HG03196 (cell line): ENCODE results near the gene CACNA2D1.
"Not testable (repeated sequence)": the region's sequence is repeated elsewhere in the genome, so short reads cannot be mapped to it uniquely, and the experiment has no call there.

Experiments used
- ATAC-seq: cut with Tn5 transposase; IDR thresholded peaks from one replicate; pipeline ENCODE4 v1.9.1; 2021; ENCODE audit not compliant: unreplicated experiment

CACNA2D1 gene

GRCh38 chr7:82053453-82054032 is 390.0 kb downstream of the CACNA2D1 start:
- no peak for ATAC-seq

DNA sequence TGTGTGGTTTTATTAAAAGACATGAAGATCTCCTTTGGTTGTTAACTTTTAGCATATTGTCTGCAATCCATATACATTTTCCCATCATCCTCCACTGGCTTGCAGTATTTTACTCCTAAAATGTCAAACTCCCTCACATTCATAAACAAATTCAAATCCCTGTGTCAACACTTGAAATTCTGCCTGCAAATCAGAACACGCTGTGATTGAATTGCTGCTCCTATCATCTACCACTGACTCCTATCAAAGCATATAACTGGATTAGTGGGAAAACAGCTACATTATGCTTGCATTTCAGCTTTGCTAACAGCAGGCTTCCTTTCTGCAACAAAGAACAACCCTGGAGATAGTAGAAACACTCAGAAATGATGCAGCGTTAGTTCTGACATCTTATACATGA is 392.0 kb downstream of the CACNA2D1 start:
- ATAC-seq: no peak

DNA sequence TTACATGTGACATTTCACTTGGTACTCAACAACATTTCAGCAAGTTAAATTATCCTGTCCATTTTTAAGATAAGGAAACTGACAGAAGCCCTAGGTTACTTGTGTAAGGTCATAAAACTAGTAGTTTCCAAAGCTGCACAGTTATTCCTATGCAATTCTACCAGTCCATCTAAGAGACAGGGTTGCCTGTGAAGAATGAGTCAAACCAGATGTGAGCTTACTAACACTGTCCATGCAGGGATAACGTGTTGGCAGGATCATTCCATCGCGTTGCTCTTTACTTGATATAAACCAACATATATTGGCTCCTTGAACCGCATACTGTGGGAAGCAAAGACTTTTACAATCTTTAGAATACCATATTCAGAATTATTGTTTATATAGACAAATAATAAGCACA is 392.8 kb downstream of the CACNA2D1 start:
- no peak for ATAC-seq

- ATAC-seq: no peak
Observed at GRCh38 chr7:82049891-82050533, 393.6 kb downstream of the CACNA2D1 start.

GRCh38 chr7:82049442-82049841 is 394.1 kb downstream of the CACNA2D1 start:
- ATAC-seq: no peak

DNA sequence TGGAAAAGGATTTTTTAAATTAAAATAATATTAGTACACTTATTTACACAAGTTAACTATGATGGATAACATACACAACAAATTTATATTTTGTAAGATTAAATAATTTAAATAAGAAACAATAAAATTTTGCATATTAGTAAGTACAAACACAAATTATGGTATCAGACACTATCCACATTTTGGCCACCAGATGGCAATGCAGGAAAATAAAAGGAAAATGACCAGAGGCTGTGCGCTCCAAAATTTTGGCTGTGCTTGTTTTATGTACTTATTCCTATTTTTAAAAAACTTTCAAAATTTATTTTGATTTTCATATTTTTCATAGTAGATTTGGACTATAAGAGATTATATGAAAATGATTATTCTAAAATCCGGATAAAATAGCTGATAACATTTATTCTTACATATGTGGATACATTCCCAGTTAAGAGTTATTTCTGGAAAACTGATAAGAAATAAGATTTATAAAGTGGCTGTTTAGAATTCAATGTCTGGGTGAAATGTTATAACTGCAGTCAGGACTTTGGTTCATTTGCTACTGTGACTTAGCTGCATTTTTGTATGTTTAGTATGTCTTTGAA is 399.0 kb downstream of the CACNA2D1 start:
- peak; percentile 66 for ATAC-seq

GRCh38 chr7:82039621-82040020 is 404.0 kb downstream of the CACNA2D1 start:
- no peak for ATAC-seq

GRCh38 chr7:82036146-82036886 is 407.3 kb downstream of the CACNA2D1 start:
- no peak for ATAC-seq

- no peak for ATAC-seq
Observed at GRCh38 chr7:82035456-82035855, 408.1 kb downstream of the CACNA2D1 start.

DNA sequence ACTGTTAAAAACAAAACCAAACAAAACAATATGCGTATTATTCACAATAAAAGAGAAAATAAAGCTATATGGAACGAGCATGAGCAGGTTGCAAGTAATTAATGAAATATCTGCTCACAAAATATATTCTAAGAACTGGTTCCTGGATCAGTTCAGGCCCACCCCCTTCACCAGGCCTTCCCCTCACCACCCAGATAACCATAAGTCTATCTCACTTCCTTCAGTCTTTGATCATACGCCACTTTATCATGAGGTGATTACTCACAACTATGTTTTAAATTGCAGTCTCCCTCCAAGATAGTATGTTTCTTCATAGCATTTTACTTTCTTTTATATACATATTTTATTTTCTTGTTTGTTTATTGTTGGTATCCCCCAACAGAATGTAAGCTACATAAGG is 410.7 kb downstream of the CACNA2D1 start:
- ATAC-seq: no peak

DNA sequence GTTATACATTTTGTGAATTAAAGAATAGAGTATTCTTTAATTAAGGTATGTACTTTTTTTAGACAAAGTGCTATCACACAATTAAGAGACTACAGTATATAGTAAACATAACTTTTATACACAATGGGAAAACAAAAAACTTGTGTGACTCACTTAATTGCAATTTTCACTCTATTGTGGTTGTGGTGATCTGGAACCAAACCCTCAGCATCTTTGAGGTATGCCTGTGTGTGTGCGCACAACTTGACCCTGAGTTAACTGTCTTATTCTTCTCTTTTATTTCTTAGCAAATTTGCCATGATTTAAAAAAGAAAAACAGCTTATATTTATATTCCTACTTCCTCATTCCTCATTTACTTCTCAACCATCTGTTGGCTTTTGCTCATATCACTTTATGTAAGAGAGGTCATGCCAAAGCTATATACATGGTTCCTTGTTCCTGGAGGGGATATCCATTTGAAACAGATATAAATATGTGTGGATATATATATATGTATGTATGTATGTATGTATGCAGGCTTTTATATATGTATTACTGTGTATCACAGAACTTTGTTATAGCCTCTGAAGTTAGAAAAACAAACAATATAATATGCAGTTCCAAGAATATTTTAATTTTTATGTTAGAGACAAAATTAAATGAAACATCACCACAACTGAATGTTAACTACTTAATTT is 414.2 kb downstream of the CACNA2D1 start:
- ATAC-seq: no peak

GRCh38 chr7:82028097-82028496 is 415.5 kb downstream of the CACNA2D1 start:
- no peak for ATAC-seq

- no peak for ATAC-seq
Observed at GRCh38 chr7:82021713-82022112, 421.9 kb downstream of the CACNA2D1 start.

DNA sequence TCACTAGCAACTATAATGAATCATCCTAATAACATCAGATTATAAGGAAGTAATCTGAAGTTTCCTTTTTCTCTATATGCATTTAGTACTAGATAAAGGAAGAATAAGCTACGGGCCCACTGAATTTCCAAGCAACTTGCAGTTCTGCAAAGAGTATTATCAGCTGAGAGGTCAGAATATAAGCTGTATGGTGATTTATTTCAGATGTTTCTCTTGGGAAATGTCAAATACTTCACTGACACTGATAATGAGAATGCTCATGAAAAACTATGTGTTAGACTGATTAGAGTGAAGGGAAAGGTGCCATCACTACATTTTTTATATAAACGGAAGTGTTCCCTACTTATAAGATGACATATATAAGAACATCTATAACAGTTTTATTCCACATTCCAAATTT is 422.5 kb downstream of the CACNA2D1 start:
- no peak for ATAC-seq

DNA sequence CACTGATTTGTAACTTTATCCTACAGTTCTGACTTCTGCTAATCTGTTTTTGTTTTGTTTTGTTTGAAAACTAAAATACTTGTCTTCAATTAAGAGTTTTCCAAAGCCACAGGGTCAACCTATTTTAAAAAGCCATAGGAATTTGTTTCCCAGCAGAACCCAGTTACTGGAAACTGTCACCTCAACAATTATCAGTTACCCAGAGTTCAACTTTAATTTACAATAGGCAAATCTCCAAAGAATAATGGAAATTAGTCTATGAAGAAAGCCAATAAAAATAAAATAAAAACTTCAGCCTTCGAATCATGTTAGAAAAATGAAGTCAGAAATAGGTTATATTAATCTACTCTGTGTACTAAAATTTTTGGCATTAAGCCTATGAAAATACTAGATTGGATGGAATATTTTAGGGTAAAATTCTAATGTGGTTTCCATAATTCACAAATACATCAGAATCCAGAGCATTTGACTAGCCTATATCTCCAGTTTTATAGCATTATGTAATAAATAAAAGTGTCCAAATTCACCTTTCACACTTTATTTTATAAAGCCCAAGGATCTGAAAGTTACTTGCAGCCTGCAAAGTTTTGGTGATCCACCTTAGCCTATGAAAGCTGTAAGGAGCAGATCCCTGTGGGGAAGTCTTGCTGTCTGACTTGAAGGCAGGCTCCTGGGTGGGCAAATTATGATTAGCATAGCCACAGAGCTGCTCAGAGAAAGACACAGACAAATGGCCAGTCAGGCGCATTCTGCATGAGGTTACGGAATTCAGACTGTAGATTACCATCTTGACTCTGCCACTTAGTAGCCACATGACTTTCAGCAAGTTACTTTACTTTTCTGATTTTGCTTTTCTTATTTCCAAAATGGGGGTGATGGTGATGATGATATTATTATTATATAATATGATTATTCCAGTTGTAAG is 423.8 kb downstream of the CACNA2D1 start:
- no peak for ATAC-seq

DNA sequence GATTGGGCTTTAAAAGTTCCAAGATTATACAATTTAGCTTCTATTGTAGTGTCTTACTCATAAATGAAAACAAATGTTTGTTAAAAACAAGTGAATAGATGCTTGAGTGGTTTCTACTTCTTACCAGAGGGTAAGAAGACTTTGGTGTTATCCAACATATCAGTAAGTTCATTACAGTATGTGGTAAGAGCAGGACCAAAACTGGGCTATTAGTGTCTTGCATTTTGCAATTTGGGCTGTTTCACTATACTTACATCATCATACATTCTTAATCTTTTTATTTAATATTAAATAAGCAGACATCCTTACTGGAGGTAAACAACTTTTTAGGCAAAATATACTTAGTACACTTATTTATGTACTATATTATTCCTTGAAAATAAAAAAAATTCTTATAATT is 425.4 kb downstream of the CACNA2D1 start:
- no peak for ATAC-seq

- ATAC-seq: no peak
Observed at GRCh38 chr7:82017334-82017943, 426.1 kb downstream of the CACNA2D1 start.

DNA sequence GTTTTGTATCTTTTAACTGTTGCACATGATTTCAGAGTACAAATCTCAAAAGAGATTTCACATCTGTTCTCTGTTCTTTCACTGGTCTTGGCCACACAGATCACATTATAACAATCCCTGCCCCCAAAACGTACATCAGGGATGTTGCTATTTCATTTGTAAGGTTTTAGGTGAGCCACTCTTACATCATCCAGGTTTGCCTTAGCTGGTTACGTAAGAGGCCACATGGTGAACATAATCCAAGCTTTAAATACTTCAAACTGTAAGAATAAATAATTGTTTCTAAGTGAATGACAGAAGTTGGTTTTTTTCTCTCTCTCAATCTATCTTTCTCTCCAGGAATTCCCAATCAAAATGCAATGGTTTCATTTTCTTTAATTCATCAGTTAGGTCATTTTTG is 427.8 kb downstream of the CACNA2D1 start:
- no peak for ATAC-seq

DNA sequence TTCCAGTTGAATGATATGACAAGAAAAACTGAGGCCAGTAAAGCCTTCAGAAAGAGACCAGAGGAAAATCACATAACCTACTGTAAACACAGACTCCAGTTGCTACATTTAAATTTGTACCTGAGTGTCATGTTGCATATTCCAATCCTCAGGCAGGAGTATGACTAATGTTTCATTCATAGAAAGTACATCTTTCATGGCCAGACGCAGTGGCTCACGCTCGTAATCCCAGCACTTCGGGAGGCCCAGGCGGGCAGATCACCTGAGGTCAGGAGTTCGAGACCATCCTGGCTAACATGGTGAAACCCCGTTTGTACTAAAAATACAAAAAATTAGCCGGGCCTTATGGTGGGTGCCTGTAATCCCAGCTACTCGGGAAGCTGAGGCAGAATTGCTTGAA is 429.0 kb downstream of the CACNA2D1 start:
- not testable (repeated sequence) for ATAC-seq

DNA sequence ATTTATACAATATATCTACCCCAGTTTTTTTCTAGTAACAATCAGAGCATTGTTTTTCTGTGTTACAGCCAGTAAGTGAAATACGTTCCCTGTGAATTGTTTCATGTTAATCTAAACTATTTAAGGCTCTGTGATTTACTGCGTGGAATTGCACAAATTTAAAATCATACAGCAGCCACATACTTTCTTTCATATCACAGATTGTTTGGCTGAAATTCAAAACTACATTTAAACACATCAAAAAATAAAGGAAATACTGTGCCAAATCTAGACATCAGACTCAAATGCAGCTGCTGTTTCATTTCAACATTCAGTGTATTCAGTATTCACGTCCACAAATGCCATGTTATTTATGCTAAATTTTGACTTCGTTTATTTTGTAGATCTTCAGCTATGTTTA is 431.1 kb downstream of the CACNA2D1 start:
- ATAC-seq: no peak
